SIG-M5 treated with dmso at 0.1 percent for 504 hours (cell line): ENCODE results near the gene UNC5A.
"Not testable (repeated sequence)": the region's sequence is repeated elsewhere in the genome, so short reads cannot be mapped to it uniquely, and the experiment has no call there.

Experiments used
- DNase-seq: peaks from one replicate; lab custom pipeline; 2025; ENCODE audit not compliant: unreplicated experiment; lab: John Stamatoyannopoulos, UW

UNC5A gene

GRCh38 chr5:176861276-176861675, 50.9 kb downstream of the UNC5A start:
- DNase-seq, result no peak

DNA sequence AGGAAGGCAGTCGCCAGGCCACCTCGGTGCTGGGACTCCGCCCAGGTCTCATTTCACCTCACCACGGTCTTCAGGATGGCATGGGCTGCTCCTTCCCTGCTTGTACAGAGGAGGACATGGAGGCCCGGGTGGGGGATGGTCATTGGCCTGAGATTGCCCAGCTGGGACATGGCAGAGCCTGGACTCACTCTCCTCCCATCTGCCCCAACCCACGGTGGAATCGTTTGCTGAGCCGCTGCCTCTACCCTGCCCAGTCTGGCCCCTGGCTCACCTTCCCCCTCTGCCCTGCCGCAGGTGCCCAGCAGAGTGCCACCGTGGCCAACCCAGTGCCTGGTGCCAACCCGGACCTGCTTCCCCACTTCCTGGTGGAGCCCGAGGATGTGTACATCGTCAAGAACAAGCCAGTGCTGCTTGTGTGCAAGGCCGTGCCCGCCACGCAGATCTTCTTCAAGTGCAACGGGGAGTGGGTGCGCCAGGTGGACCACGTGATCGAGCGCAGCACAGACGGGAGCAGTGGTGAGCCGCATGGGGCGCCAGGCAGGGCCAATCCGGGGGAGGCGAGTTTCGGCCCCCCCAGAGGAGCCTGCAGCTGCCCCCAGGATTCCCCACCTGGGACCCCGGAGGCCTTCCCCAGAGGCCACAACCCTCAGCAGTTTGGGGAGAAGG, 52.1 kb downstream of the UNC5A start:
- no peak for DNase-seq

- peak; percentile 15 for DNase-seq
These were observed 52.8 kb downstream of the UNC5A start for GRCh38 chr5:176863041-176863764.

GRCh38 chr5:176863765-176864098, 53.4 kb downstream of the UNC5A start:
- no peak for DNase-seq

DNA sequence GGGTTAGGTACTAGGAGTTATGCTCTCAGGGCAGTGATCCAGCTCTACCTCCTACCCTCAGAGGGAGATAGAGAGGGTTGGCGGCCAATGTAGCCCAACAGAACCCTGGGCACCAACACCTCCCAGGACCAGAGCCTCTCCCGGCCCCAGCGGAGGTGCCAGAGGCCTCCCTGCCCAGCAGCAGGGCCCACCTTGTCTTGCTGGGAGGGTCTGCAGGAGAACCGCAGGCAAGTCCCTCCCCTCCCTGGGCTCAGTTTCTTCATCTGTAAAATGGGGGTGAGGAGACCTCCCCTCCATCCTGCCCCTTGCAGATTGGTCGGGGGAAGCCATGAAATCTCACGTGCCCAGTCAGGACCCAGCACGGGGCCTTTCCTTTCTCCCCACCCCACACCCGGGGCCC, 54.4 kb downstream of the UNC5A start:
- no peak for DNase-seq

DNA sequence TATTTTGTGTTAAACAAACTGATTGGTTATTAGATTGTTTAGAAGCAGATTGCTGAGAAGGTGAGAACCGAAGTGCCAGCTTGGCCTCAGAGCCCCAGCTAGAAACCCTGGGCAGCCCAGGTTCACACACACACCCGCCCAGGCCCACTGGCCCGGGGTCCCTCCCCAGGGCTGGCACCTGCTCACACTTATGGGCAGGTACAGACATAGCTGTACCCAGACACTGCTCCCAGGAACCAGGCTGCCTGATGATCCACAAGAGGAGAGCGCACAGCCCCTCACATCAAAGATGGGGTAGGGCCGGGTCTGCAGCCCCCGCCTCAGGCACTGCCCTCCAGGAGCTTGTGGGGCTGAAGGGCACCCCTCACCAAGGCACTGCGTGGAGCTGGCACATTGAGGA, 55.6 kb downstream of the UNC5A start:
- no peak for DNase-seq

DNA sequence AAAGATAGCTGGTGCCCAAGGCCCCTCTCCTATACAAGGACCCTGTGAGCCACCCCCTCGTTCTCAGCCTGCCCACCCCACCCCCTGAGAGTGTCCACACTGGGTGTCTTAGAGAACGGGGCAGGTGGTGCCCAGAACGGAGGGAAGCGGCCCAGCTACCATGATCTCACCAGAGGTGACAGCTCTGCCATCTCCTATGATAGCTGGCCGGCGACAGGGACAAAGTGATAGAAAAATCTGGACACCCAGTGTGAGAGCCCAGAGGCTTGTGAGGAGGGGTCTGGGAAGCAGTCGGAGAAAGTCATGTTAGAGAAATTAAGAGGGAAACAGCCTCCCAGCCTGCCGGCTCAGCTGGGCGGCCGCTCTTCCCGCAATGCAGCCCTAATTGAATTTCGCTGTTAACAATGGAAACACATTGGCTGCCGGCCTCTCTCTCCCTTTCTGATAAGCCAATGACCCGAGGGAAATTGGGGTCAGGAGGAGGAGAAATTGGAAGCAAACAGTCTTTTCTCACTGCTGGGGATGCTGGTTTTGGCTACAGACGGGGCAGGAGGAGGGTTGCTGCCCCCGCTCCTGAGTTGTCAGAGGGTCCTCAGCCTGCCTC, 56.5 kb downstream of the UNC5A start:
- DNase-seq, result no peak

- DNase-seq, result no peak
These were observed 57.8 kb downstream of the UNC5A start for GRCh38 chr5:176868126-176868525.

GRCh38 chr5:176868731-176869130, 58.4 kb downstream of the UNC5A start:
- DNase-seq, result no peak

DNA sequence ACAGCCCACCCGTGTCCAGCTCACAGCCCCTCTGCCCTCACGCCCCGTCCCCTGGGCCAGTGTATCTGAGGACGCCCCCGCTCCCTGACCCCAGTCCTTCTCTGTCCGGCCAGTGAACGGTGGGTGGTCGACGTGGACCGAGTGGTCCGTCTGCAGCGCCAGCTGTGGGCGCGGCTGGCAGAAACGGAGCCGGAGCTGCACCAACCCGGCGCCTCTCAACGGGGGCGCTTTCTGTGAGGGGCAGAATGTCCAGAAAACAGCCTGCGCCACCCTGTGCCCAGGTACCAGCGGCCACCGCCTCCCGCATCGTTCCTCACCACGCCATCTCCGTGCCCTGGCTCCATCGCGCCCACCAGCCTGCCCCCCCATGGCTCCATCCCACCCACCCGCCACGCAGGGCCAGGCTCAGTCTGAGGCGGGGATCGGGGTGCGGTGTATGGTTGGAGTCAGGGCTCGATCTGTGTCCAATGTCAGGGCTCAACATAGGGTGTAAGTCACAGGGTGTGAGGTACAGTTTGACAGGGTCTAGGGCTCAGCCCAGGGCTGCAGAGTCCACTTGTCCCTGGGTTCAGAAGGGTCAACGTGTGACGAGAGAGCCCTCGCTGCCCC, 59.2 kb downstream of the UNC5A start:
- no peak for DNase-seq

DNA sequence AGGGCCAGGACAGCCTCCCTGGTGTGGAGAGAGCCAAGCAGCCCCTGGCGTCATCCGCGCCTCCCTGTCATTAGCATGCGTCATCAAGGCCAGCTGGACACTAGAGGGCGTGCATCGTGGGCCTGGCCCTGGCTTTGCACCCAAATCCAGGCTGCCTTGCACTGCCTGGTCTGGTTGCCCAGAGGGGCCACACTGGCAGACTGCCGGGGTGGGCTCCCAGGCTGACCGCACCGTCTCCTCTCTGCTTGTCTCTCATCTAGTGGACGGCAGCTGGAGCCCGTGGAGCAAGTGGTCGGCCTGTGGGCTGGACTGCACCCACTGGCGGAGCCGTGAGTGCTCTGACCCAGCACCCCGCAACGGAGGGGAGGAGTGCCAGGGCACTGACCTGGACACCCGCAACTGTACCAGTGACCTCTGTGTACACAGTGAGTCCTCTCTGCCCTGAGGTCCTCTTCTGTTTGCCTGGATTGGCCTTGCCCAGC, 59.8 kb downstream of the UNC5A start:
- DNase-seq, result no peak

GRCh38 chr5:176870644-176871043, 60.3 kb downstream of the UNC5A start:
- DNase-seq, result not testable (repeated sequence)

DNA sequence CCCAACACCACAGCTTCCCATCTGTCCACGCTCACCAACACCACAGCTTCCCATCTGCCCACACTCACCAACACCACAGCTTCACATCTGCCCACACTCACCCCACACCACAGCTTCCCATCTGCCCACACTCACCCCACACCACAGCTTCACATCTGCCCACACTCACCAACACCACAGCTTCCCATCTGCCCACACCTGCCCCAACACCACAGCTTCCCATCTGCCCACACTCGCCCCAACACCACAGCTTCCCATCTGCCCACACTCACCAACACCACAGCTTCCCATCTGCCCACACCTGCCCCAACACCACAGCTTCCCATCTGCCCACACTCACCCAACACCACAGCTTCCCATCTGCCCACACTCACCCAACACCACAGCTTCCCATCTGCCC, 62.2 kb downstream of the UNC5A start:
- not testable (repeated sequence) for DNase-seq

GRCh38 chr5:176873011-176873410, 62.7 kb downstream of the UNC5A start:
- DNase-seq, result not testable (repeated sequence)

- no peak for DNase-seq
These were observed 63.3 kb downstream of the UNC5A start for GRCh38 chr5:176873541-176874172.

DNA sequence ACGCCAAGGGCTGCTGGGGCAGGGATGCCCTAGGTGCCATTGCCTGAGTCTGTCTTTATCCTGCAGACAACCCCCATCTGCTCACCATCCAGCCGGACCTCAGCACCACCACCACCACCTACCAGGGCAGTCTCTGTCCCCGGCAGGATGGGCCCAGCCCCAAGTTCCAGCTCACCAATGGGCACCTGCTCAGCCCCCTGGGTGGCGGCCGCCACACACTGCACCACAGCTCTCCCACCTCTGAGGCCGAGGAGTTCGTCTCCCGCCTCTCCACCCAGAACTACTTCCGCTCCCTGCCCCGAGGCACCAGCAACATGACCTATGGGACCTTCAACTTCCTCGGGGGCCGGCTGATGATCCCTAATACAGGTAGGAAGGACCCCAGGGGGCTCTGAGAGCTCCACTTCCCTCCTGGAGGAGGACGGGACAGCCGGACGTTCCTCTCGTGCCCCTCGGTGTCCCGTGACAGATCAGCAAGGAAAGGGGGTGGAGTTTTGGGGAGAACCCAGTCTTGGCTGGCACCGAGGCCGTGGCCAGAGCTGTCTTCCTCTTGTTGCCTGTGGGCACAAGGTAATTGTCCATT, 63.9 kb downstream of the UNC5A start:
- DNase-seq, result no peak

GRCh38 chr5:176875014-176875550, 64.7 kb downstream of the UNC5A start:
- DNase-seq, result no peak

DNA sequence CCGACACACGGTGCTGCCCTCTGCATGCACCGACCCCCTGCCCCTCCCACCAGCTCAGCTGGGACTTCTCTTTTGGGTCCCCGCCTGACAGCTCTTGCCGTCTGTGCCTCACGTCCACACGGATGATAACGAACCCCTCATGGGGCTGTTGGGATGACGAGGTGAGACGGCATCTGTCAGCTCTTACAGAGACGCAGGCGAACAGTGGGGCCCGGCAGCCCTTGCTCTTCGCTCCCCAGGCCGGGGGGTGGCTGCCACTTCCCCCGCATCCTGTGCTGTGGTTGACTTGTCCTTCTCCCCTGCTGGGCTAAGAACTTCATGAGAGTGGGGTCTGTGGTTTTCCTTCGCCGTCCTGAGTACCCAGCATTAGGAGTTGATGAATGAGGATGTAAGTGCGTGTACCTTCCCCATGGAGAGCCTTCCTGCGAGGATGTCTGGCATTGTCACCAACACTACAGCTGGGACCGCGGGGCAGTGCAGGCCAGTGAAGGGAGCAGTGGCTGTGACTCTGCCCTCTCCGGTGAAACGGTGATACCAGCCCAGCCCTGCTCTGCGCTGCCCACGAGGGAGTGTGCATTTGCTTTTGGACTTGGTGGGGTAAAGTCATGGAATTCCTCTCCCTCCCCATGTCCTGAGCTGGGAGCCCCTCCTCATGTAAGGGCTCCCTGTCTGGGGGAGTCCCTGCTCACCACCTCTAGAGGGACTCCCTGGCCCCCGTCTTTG, 65.6 kb downstream of the UNC5A start:
- DNase-seq, result peak; percentile 17

- DNase-seq, result no peak
These were observed 66.4 kb downstream of the UNC5A start for GRCh38 chr5:176876506-176877431.
